Hepatocyte (in vitro differentiated cells): Measurements from ENCODE around the gene EGR2. TPM values are rescaled to one million over a fixed set of nuclear protein-coding genes. Genes with fewer than 3 reads are reported as not detected.

Experiments
- DNase-seq: peaks from one replicate; pipeline ENCODE4 v3.0.0-alpha.2; 2016; ENCODE audit warnings: low spot score
- H2AFZ ChIP-seq: fragments of 200-600 bp; sonication (generic); 2 replicates; pipeline ENCODE4 v1.6.0; 2016; ENCODE audit warnings: antibody characterized with exemption, mild to moderate bottlenecking
- H3K27ac ChIP-seq: fragments of 200-600 bp; sonication (generic); 2 replicates; pipeline ENCODE4 v1.5.1; 2016; ENCODE audit warnings: mild to moderate bottlenecking
- H3K27me3 ChIP-seq: fragments of 200-600 bp; sonication (generic); 2 replicates; pipeline ENCODE4 v1.6.1; 2016
- H3K36me3 ChIP-seq: fragments of 200-600 bp; sonication (generic); replicated peaks from 2 replicates; pipeline ENCODE4 v1.5.1; 2016; ENCODE audit warnings: low read depth; ENCODE audit not compliant: insufficient read depth
- H3K4me1 ChIP-seq: fragments of 200-600 bp; sonication (generic); 2 replicates; pipeline ENCODE4 v1.5.1; 2016; ENCODE audit warnings: mild to moderate bottlenecking, moderate library complexity; ENCODE audit not compliant: insufficient read depth
- H3K4me2 ChIP-seq: fragments of 200-600 bp; sonication (generic); 2 replicates; pipeline ENCODE4 v1.6.0; 2016
- H3K4me3 ChIP-seq: fragments of 200-600 bp; sonication (generic); 2 replicates; pipeline ENCODE4 v1.5.1; 2016; ENCODE audit warnings: mild to moderate bottlenecking
- H3K79me2 ChIP-seq: fragments of 200-600 bp; sonication (generic); 2 replicates; pipeline ENCODE4 v1.6.0; 2017; ENCODE audit warnings: mild to moderate bottlenecking
- H3K9me2 ChIP-seq: fragments of 200-600 bp; sonication (generic); replicated peaks from 2 replicates; pipeline ENCODE4 v1.6.0; 2017; ENCODE audit warnings: mild to moderate bottlenecking; ENCODE audit not compliant: insufficient read depth
- H3K9me3 ChIP-seq: fragments of 200-600 bp; sonication (generic); 2 replicates; pipeline ENCODE4 v1.5.1; 2016; ENCODE audit warnings: low read depth, mild to moderate bottlenecking
- H4K20me1 ChIP-seq: fragments of 200-600 bp; sonication (generic); 2 replicates; pipeline ENCODE4 v1.6.0; 2016; ENCODE audit warnings: mild to moderate bottlenecking; ENCODE audit not compliant: insufficient read depth, poor library complexity, severe bottlenecking
- EZH2 ChIP-seq: fragments of 200-600 bp; sonication (generic); IDR thresholded peaks from 2 replicates; pipeline ENCODE4 v1.6.1; 2016; ENCODE audit warnings: antibody characterized with exemption, mild to moderate bottlenecking, borderline replicate concordance
- EZH2phosphoT487 ChIP-seq: fragments of 200-600 bp; sonication (generic); IDR thresholded peaks from one replicate; pipeline ENCODE4 v1.6.1; 2018; ENCODE audit warnings: antibody characterized with exemption, mild to moderate bottlenecking, low read depth, moderate library complexity; ENCODE audit not compliant: unreplicated experiment, severe bottlenecking
- WGBS: methylation state at CpG from one replicate; pipeline ENCODE4 v1.1.6; 2016; ENCODE audit warnings: low lambda C conversion rate; ENCODE audit errors: missing lambda C conversion rate; 5-methylcytosine and 5-hydroxymethylcytosine counted together
- polyA plus RNA-seq: library from polyadenylated mRNA; unstranded; fragments of >200 nt; fragmentation: Nextera tagmentation; extraction: Ambion mirVana; gene quantifications from 2 replicates; pipeline ENCODE4 v1.2.1, GENCODE V29; 2016
- total RNA-seq: library from RNA; depleted of rRNA; stranded (reverse); fragments of >200 nt; gene quantifications from 2 replicates; pipeline ENCODE4 v1.2.3, GENCODE V29; 2014
- TF ChIP-seq, protein P1 (sequence below): fragments of 200-600 bp; sonication (generic); IDR thresholded peaks from 2 replicates; pipeline ENCODE4 v1.5.1; 2016; ENCODE audit warnings: antibody characterized with exemption, mild to moderate bottlenecking; ENCODE audit not compliant: poor library complexity

Gene EGR2
- total and polyA plus RNA-seq, 2 experiments from 2014 or later = 10.4 to 11.5 TPM

DNA sequence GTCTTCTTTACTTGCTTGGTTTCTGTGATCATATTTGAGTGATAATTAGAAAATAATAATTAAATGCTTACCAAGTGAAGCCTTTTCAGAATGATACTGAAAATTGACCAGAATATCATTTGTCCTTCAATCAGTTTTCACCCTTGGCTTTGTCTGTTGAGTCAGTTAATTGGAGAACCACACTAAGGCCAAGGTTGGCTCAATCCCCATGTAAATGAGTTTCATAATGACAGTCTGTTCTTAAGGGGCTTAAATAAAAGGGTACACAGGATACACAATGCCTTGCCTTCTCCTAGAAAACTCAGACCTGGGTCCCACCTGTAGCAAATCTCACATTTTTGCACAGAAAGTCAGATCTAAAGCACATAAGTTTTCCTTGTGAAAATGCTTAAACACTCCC lies 31.3 kb upstream of the EGR2 start:
- Histone ChIP-seq H3K9me3 (no peaks in the 10 kb centered on the region), H3K4me2 (no peak overlapping the region), H3K36me3 (no peaks in the 10 kb centered on the region), H3K79me2 (no peaks in the 10 kb centered on the region), H4K20me1 (no peaks in the 10 kb centered on the region), H3K4me1 (no peaks in the 10 kb centered on the region), H3K9me2 (no peaks in the 10 kb centered on the region), H2AFZ (no peak overlapping the region), H3K4me3 (no peak overlapping the region), H3K27ac (no peak overlapping the region), H3K27me3 (no peaks in the 10 kb centered on the region)
- TF ChIP-seq EZH2 (no peak), EZH2phosphoT487 (no peak)
- TF ChIP-seq, protein P1, sequence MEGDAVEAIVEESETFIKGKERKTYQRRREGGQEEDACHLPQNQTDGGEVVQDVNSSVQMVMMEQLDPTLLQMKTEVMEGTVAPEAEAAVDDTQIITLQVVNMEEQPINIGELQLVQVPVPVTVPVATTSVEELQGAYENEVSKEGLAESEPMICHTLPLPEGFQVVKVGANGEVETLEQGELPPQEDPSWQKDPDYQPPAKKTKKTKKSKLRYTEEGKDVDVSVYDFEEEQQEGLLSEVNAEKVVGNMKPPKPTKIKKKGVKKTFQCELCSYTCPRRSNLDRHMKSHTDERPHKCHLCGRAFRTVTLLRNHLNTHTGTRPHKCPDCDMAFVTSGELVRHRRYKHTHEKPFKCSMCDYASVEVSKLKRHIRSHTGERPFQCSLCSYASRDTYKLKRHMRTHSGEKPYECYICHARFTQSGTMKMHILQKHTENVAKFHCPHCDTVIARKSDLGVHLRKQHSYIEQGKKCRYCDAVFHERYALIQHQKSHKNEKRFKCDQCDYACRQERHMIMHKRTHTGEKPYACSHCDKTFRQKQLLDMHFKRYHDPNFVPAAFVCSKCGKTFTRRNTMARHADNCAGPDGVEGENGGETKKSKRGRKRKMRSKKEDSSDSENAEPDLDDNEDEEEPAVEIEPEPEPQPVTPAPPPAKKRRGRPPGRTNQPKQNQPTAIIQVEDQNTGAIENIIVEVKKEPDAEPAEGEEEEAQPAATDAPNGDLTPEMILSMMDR = no peak
- no peak for DNase-seq

DNA sequence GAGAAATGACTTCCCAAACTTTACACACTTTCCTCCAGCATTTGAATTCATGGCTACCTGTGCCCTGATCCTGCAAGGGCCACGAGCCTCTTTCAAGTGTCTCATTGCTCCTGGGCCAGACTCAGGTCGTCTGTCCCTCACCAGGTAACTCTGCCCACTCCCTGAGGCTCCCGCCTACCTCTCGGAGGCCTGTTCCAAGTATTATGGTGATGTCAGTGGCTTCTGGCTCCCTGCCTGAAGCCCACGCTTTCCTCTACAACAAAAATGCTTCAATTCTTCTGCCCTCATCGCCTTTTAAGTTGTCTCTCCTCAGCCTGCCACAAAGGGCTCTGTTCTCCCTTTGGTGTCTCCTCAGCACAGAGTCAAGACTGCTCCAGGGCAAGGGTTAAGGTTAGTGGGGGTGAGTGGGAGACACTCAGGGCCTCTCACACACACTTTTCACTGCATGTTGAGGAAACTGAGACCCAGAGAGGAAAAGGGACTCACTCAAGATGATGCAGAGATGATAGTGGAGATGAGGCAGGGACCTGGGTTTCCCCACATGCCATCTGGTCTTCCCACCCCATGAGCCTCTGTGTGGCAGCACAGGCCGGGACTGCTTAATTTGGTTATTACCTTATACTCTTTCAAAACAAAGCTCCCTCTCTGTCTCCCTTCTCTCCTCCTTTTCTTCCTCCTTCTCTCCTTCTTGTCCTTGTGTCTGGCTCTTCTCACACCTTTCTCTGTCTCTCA lies 28.3 kb upstream of the EGR2 start:
- Histone ChIP-seq H3K79me2 (no peaks in the 10 kb centered on the region), H3K27me3 (peaks cover 4% of the 10 kb centered on the region), H3K27ac (no peak overlapping the region), H3K4me2 (no peak overlapping the region), H2AFZ (no peak overlapping the region), H3K9me2 (no peaks in the 10 kb centered on the region), H3K9me3 (no peaks in the 10 kb centered on the region), H3K4me3 (no peak overlapping the region), H3K4me1 (no peaks in the 10 kb centered on the region), H3K36me3 (no peaks in the 10 kb centered on the region), H4K20me1 (no peaks in the 10 kb centered on the region)
- DNase-seq = no peak
- WGBS = 84% methylated on average over 7 of the region's 7 CpGs
- TF ChIP-seq EZH2 = no peak

DNA sequence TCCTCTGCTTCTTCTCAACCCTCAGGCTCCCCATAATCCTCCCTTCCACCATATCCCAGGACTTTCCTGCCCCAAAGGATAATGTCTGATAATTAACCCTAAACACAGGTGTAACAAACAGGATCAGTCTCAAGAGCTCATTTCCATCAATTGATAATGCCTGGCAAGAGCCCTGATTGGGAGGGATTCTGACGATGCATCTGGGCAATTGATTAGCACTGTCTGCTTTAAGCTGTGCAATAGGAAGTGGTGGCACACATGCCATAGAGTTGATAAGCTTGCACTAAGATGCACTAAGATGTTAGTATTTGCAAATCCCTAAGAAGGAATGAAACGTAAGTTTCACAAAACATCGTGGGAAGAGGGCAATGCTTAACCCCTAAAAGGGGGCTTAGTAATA lies 27.4 kb upstream of the EGR2 start:
- no peak overlapping the region for H2AFZ ChIP-seq
- H3K4me2 ChIP-seq = no peak overlapping the region
- H3K4me1 ChIP-seq = no peaks in the 10 kb centered on the region
- no peaks in the 10 kb centered on the region for H3K36me3 ChIP-seq
- H3K27ac ChIP-seq = no peak overlapping the region
- TF ChIP-seq EZH2 = no peak
- TF ChIP-seq, protein P1 = no peak
- TF ChIP-seq EZH2phosphoT487 = no peak
- H3K9me2 ChIP-seq = no peaks in the 10 kb centered on the region
- no peak overlapping the region for H3K4me3 ChIP-seq
- H4K20me1 ChIP-seq = no peaks in the 10 kb centered on the region
- 72% methylated on average over 3 of the region's 3 CpGs for WGBS
- H3K9me3 ChIP-seq = no peaks in the 10 kb centered on the region
- H3K27me3 ChIP-seq = peaks cover 4% of the 10 kb centered on the region
- no peak for DNase-seq
- no peaks in the 10 kb centered on the region for H3K79me2 ChIP-seq

DNA sequence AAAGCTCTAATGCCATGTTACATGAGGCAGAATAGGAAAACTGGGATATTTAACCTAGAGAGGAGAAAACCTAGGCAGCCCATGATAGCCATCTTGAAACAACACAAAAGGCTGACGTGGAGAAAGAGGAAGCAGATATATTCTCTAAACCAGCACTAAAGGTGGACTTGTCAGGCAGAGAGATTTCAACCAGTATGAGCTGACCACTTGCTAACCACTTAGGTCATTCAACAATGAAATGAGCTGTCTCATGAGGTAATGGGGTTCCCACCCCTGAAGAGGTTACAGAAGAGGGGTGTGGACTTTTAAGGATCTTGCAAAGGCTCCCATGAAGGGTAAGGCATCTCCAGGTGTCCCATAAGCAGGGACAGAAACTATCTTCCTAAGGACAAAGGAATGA lies 26.8 kb upstream of the EGR2 start:
- no peaks in the 10 kb centered on the region for H3K79me2 ChIP-seq
- H3K36me3 ChIP-seq = no peaks in the 10 kb centered on the region
- H3K4me2 ChIP-seq = no peak overlapping the region
- no peaks in the 10 kb centered on the region for H4K20me1 ChIP-seq
- H3K9me3 ChIP-seq = no peaks in the 10 kb centered on the region
- WGBS = 37% methylated on average over 1 of the region's 1 CpG
- peaks cover 4% of the 10 kb centered on the region for H3K27me3 ChIP-seq
- no peak overlapping the region for H2AFZ ChIP-seq
- no peak overlapping the region for H3K27ac ChIP-seq
- TF ChIP-seq, protein P1 = no peak
- no peak for TF ChIP-seq EZH2phosphoT487
- no peak for TF ChIP-seq EZH2
- H3K4me1 ChIP-seq = no peaks in the 10 kb centered on the region
- no peak for DNase-seq
- H3K4me3 ChIP-seq = no peak overlapping the region
- H3K9me2 ChIP-seq = no peaks in the 10 kb centered on the region
